Prostate gland (tissue), 2 donors: ENCODE measurements around the gene CRPPA. TPM values are rescaled to one million over a fixed set of nuclear protein-coding genes. Genes with fewer than 3 reads are reported as not detected.
"Not testable (repeated sequence)": the region's sequence is repeated elsewhere in the genome, so short reads cannot be mapped to it uniquely, and the experiment has no call there.

Experiments used
- DNase-seq: peaks from one replicate; pipeline ENCODE4 v3.0.0-alpha.2; 2019; ENCODE audit warnings: low spot score
- H3K27ac ChIP-seq, 2 donors: fragments of 200-600 bp; sonication (generic); 2 replicates each; pipeline ENCODE4 v1.5.1; 2017 to 2019
- H3K27me3 ChIP-seq: fragments of 200-600 bp; sonication (generic); replicated peaks from 2 replicates; pipeline ENCODE4 v1.5.1; 2019; ENCODE audit not compliant: insufficient read depth
- H3K36me3 ChIP-seq, 2 donors: fragments of 200-600 bp; sonication (generic); 1 replicate in 1 of 2; 2 replicates in 1 of 2; pipeline versions ENCODE4 v1.5.1 to v1.8.1; 2017 to 2019
- H3K4me1 ChIP-seq: fragments of 200-600 bp; sonication (generic); replicated peaks from 2 replicates; pipeline ENCODE4 v1.5.1; 2019
- H3K4me3 ChIP-seq, 2 donors: fragments of 200-600 bp; sonication (generic); 2 replicates each; pipeline ENCODE4 v1.5.1; 2017 to 2019
- H3K9me3 ChIP-seq: fragments of 200-600 bp; sonication (generic); 2 replicates; pipeline ENCODE4 v1.5.1; 2017
- CTCF ChIP-seq, 4 experiments: fragments of 200-600 bp in 2 of 4; fragments of 450-650 bp in 2 of 4; sonication (generic) in 2 of 4; IDR thresholded peaks; 1 replicate in 3 of 4; 2 replicates in 1 of 4; pipeline ENCODE4 v1.5.1; 2016 to 2019; ENCODE audit warnings: antibody characterized with exemption in 4 of 4, mild to moderate bottlenecking in 2 of 4, moderate library complexity in 2 of 4
- POLR2A ChIP-seq: fragments of 450-650 bp; IDR thresholded peaks from one replicate; pipeline ENCODE4 v1.6.1; 2016; ENCODE audit warnings: antibody characterized with exemption, mild to moderate bottlenecking
- POLR2AphosphoS5 ChIP-seq: sonication (generic); formaldehyde crosslinking; IDR thresholded peaks from one replicate; pipeline ENCODE4 v1.6.1; 2017; ENCODE audit warnings: antibody characterized with exemption
- WGBS: methylation state at CpG from one replicate; pipeline ENCODE4 v1.1.5; 2018; 5-methylcytosine and 5-hydroxymethylcytosine counted together
- intact Hi-C: fragments of 100-400 bp; cut with DNase I; formaldehyde crosslinking; loops from one replicate; pipeline ENCODE4 v1.14.2; 2022
- total RNA-seq, 2 donors: library from RNA; depleted of rRNA; stranded (reverse); fragments of >200 nt; gene quantifications; one replicate each; pipeline ENCODE4 v1.1.0, GENCODE V29; 2016

CRPPA gene
- total RNA-seq, 2 donors from 2014 or later = 1.6 to 3.7 TPM

GRCh38 chr7:16460789-16461493 is 39.6 kb upstream of the CRPPA start:
- 92% methylated on average over 2 of the region's 2 CpGs for WGBS
- H3K9me3 ChIP-seq = no peaks in the 10 kb centered on the region

GRCh38 chr7:16456303-16456702 is 35.0 kb upstream of the CRPPA start:
- intact Hi-C loops, H3K9me3 ChIP-seq: not testable (repeated sequence)
- 96% methylated on average over 1 of the region's 1 CpG for WGBS

More at GRCh38 chr7:16460789-16461493, 39.6 kb upstream of the CRPPA start:
- Histone ChIP-seq H3K27ac (no peak overlapping the region), H3K27me3 (no peaks in the 10 kb centered on the region), H3K4me3 (no peak overlapping the region), H3K4me1 (no peaks in the 10 kb centered on the region), H3K36me3 (no peaks in the 10 kb centered on the region)
- intact Hi-C loops = no loop called here
- DNase-seq = no peak
- TF ChIP-seq POLR2A = no peak
- no peak for TF ChIP-seq POLR2AphosphoS5
- no peak for TF ChIP-seq CTCF (IDR thresholded peaks at IDR 0.05)

GRCh38 chr7:16455591-16455990 is 34.3 kb upstream of the CRPPA start:
- 61% methylated on average over 1 of the region's 1 CpG for WGBS
- no peak overlapping the region for H3K4me3 ChIP-seq
- no peaks in the 10 kb centered on the region for H3K27me3 ChIP-seq
- H3K27ac ChIP-seq = no peak overlapping the region
- H3K4me1 ChIP-seq = no peaks in the 10 kb centered on the region
- intact Hi-C loops = no loop called here
- TF ChIP-seq POLR2AphosphoS5 (no peak), CTCF (IDR thresholded peaks at IDR 0.05) (no peak), POLR2A (no peak)
- DNase-seq = no peak
- no peaks in the 10 kb centered on the region for H3K36me3 ChIP-seq
- H3K9me3 ChIP-seq = no peaks in the 10 kb centered on the region

More at GRCh38 chr7:16456303-16456702, 35.0 kb upstream of the CRPPA start:
- not testable (repeated sequence) for H3K4me1 ChIP-seq, H3K4me3 ChIP-seq, DNase-seq, H3K27me3 ChIP-seq, H3K27ac ChIP-seq, H3K36me3 ChIP-seq

- no peak for DNase-seq
- WGBS = 80% methylated on average over 6 of the region's 6 CpGs
- intact Hi-C loops = no loop called here
- Histone ChIP-seq H3K36me3 (no peaks in the 10 kb centered on the region), H3K4me1 (no peaks in the 10 kb centered on the region), H3K4me3 (no peak overlapping the region), H3K27me3 (no peaks in the 10 kb centered on the region), H3K27ac (no peak overlapping the region), H3K9me3 (no peaks in the 10 kb centered on the region)
- no peak for TF ChIP-seq CTCF (IDR thresholded peaks at IDR 0.05)
- no peak for TF ChIP-seq POLR2A
- no peak for TF ChIP-seq POLR2AphosphoS5
Observed at GRCh38 chr7:16450366-16450765, 29.0 kb upstream of the CRPPA start.

- intact Hi-C loops = no loop called here
- 32% methylated on average over 1 of the region's 1 CpG for WGBS
Observed at GRCh38 chr7:16447876-16448275, 26.5 kb upstream of the CRPPA start.

More at GRCh38 chr7:16447876-16448275, 26.5 kb upstream of the CRPPA start:
- TF ChIP-seq POLR2A = no peak
- no peak for TF ChIP-seq POLR2AphosphoS5
- TF ChIP-seq CTCF (IDR thresholded peaks at IDR 0.05) = no peak
- Histone ChIP-seq H3K4me1 (no peaks in the 10 kb centered on the region), H3K9me3 (no peaks in the 10 kb centered on the region), H3K27me3 (no peaks in the 10 kb centered on the region), H3K4me3 (no peak overlapping the region), H3K27ac (no peak overlapping the region), H3K36me3 (no peaks in the 10 kb centered on the region)
- no peak for DNase-seq
